Nephron (organoid): ENCODE results near the gene OR8G5.
"Not testable (repeated sequence)": the region's sequence is repeated elsewhere in the genome, so short reads cannot be mapped to it uniquely, and the experiment has no call there.

Experiments
- H3K27ac Mint-ChIP-seq, 3 experiments: 2 replicates each; pipeline ENCODE4 v1.8.0; 2020; ENCODE audit warnings: mixed read lengths in 3 of 3, mild to moderate bottlenecking in 2 of 3, moderate library complexity in 1 of 3
- H3K27me3 Mint-ChIP-seq: 2 replicates; pipeline ENCODE4 v1.8.0; 2021; ENCODE audit warnings: low read depth, mild to moderate bottlenecking, moderate library complexity, mixed read lengths
- H3K36me3 Mint-ChIP-seq: 2 replicates; pipeline ENCODE4 v1.8.0; 2020; ENCODE audit warnings: low read depth, mixed read lengths
- H3K4me1 Mint-ChIP-seq: 2 replicates; pipeline ENCODE4 v1.8.0; 2020; ENCODE audit warnings: mixed read lengths
- H3K4me3 Mint-ChIP-seq, 3 experiments: 2 replicates each; pipeline ENCODE4 v1.8.0; 2020; ENCODE audit warnings: mild to moderate bottlenecking in 3 of 3, mixed read lengths in 3 of 3, moderate library complexity in 2 of 3
- H3K9me3 Mint-ChIP-seq: 2 replicates; pipeline ENCODE4 v1.8.0; 2020; ENCODE audit warnings: mixed read lengths
- CTCF ChIP-seq, 3 experiments: fragments of 200-600 bp; sonication (generic); IDR thresholded peaks; one replicate each; pipeline ENCODE4 v1.5.0; 2021; ENCODE audit warnings: antibody characterized with exemption in 3 of 3; ENCODE audit not compliant: unreplicated experiment in 3 of 3

The OR8G5 gene

GRCh38 chr11:124214027-124214426, 42.1 kb upstream of the OR8G5 start:
- H3K4me3 Mint-ChIP-seq = no peak overlapping the region
- peaks cover 7% of the 10 kb centered on the region for H3K27me3 Mint-ChIP-seq
- no peak overlapping the region for H3K27ac Mint-ChIP-seq
- no peaks in the 10 kb centered on the region for H3K9me3 Mint-ChIP-seq
- TF ChIP-seq CTCF (IDR thresholded peaks at IDR 0.05; ENCODE audit: unreplicated experiment in 3 of 3) = no peak
- no peaks in the 10 kb centered on the region for H3K36me3 Mint-ChIP-seq
- no peaks in the 10 kb centered on the region for H3K4me1 Mint-ChIP-seq

GRCh38 chr11:124219126-124219525, 37.0 kb upstream of the OR8G5 start:
- Mint-ChIP-seq H3K27me3 (peaks cover 7% of the 10 kb centered on the region), H3K27ac (no peak overlapping the region), H3K4me3 (no peak overlapping the region), H3K4me1 (no peaks in the 10 kb centered on the region), H3K9me3 (no peaks in the 10 kb centered on the region), H3K36me3 (no peaks in the 10 kb centered on the region)
- TF ChIP-seq CTCF (IDR thresholded peaks at IDR 0.05; ENCODE audit: unreplicated experiment in 3 of 3) = no peak

DNA sequence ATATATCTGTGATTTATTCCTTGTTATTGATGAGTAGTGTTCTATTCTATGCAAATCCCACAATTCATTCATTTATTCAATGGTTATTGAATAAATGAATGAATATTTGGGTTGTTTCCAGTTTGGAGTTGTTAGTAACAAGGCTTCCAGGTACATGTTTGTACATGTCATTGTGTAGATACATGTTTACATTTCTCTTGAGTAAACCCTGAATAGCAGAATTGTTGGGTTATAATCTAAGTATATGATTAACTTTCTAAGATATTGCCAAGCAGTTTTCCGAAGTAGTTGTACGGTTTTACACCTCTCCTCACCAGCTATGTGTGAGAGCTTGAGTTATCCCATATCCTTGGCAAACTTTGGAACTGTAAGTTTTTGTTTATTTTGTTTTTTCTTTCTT, 33.8 kb upstream of the OR8G5 start:
- Mint-ChIP-seq H3K9me3 (no peaks in the 10 kb centered on the region), H3K27me3 (no peaks in the 10 kb centered on the region), H3K36me3 (no peaks in the 10 kb centered on the region), H3K4me1 (no peaks in the 10 kb centered on the region), H3K4me3 (no peak overlapping the region), H3K27ac (no peak overlapping the region)
- no peak for TF ChIP-seq CTCF (IDR thresholded peaks at IDR 0.05; ENCODE audit: unreplicated experiment in 3 of 3)

DNA sequence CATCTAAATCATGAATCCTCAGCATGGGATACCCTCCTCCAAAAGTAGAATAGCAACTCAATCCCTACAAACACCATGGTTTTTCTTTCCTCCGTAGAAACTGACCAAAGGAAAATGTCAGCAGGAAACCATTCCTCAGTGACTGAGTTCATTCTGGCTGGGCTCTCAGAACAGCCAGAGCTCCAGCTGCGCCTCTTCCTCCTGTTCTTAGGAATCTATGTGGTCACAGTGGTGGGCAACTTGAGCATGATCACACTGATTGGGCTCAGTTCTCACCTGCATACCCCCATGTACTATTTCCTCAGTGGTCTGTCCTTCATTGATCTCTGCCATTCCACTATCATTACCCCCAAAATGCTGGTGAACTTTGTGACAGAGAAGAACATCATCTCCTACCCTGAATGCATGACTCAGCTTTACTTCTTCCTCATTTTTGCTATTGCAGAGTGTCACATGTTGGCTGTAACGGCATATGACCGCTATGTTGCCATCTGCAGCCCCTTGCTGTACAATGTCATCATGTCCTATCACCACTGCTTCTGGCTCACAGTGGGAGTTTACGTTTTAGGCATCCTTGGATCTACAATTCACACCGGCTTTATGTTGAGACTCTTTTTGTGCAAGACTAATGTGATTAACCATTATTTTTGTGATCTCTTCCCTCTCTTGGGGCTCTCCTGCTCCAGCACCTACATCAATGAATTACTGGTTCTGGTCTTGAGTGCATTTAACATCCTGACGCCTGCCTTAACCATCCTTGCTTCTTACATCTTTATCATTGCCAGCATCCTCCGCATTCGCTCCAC, 31.4 kb upstream of the OR8G5 start:
- not testable (repeated sequence) for H3K36me3 Mint-ChIP-seq, H3K4me3 Mint-ChIP-seq

DNA sequence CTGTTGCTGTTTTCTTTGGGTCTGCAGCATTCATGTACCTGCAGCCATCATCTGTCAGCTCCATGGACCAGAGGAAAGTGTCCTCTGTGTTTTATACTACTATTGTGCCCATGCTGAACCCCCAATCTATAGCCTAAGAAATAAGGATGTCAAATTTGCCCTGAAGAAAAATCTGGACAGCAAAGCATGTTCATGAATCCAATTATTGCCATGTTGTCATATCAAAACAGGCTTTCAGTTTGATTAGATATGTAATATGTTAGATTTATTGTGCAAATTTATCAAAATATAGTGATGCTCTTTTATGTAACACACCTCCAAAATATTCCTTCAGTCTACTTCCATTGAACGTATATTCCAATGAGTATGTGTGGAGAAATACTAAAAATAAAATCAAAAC, 30.7 kb upstream of the OR8G5 start:
- TF ChIP-seq CTCF (IDR thresholded peaks at IDR 0.05; ENCODE audit: unreplicated experiment in 3 of 3) = no peak
- no peaks in the 10 kb centered on the region for H3K36me3 Mint-ChIP-seq
- no peaks in the 10 kb centered on the region for H3K4me1 Mint-ChIP-seq
- no peaks in the 10 kb centered on the region for H3K27me3 Mint-ChIP-seq
- H3K27ac Mint-ChIP-seq = no peak overlapping the region
- no peak overlapping the region for H3K4me3 Mint-ChIP-seq
- H3K9me3 Mint-ChIP-seq = no peaks in the 10 kb centered on the region

More for the DNA sequence above, 31.4 kb upstream of the OR8G5 start:
- not testable (repeated sequence) for H3K27me3 Mint-ChIP-seq, H3K9me3 Mint-ChIP-seq, H3K27ac Mint-ChIP-seq, H3K4me1 Mint-ChIP-seq

DNA sequence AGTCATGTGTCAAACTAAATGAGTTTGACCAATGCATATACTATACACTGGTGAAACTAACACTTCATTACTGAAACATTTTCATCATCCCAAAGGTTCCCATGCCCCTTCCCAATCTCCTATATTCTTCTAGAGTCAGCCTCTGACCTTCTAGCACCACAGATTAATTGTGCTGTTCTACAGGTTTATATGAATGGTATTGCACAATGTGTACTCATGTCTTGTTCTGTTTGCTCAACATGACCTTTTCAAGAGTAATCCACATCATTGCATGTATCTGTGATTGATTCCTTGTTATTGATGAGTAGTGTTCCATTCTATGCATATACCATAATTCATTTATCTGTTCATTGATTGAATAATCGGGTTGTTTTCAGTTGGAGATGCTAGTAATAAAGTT, 22.8 kb upstream of the OR8G5 start:
- no peaks in the 10 kb centered on the region for H3K4me1 Mint-ChIP-seq
- no peaks in the 10 kb centered on the region for H3K36me3 Mint-ChIP-seq
- no peak for TF ChIP-seq CTCF (IDR thresholded peaks at IDR 0.05; ENCODE audit: unreplicated experiment in 3 of 3)
- no peak overlapping the region for H3K4me3 Mint-ChIP-seq
- H3K27ac Mint-ChIP-seq = no peak overlapping the region
- peaks cover 2% of the 10 kb centered on the region for H3K9me3 Mint-ChIP-seq
- no peaks in the 10 kb centered on the region for H3K27me3 Mint-ChIP-seq
